ENCODE data around the gene COPG1. TPM values are rescaled to one million over a fixed set of nuclear protein-coding genes. Genes with fewer than 3 reads are reported as not detected.

Gene COPG1
- total and polyA plus RNA-seq, 12 donors, result 63.7 to 154 (median 96.1) TPM

GRCh38 chr3:129304146-129304961 is 54.9 kb downstream of the COPG1 start:
- ATAC-seq (peak in 2 of 8 donors; percentile 8 to 15), DNase-seq (no peak)
- Histone ChIP-seq H3K36me3 (peaks cover 0 to 60% (median 16%) of the 10 kb centered on the region in 9 donors), H3K9me3 (no peaks in the 10 kb centered on the region), H3K27me3 (no peaks in the 10 kb centered on the region), H3K27ac (peak overlapping the region in 6 of 10 donors; percentile 44 to 79 (median 70)), H3K4me3 (no peak overlapping the region), H3K4me1 (peaks cover 0 to 39% (median 22%) of the 10 kb centered on the region in 9 donors)
- no peak for TF ChIP-seq CTCF (IDR thresholded peaks at IDR 0.05)
- WGBS, 2 donors, result 64 to 71% methylated on average over 3 of the region's 3 CpGs
- intact Hi-C loops (cut with DNase I), result no loop called here

GRCh38 chr3:129304962-129305222 is 55.5 kb downstream of the COPG1 start:
- H3K4me1 ChIP-seq, result peaks cover 0 to 39% (median 22%) of the 10 kb centered on the region in 9 donors
- WGBS, 2 donors, result 100% methylated on average over 1 of the region's 1 CpG
- H3K27me3 ChIP-seq, result no peaks in the 10 kb centered on the region
- peak overlapping the region in 1 of 10 donors; percentile 43 for H3K4me3 ChIP-seq
- H3K27ac ChIP-seq, result peak overlapping the region in 9 of 10 donors; percentile 44 to 79 (median 66)
- H3K9me3 ChIP-seq, result no peaks in the 10 kb centered on the region
- ATAC-seq (no peak), DNase-seq (no peak)
- intact Hi-C loops (cut with DNase I), result no loop called here
- H3K36me3 ChIP-seq, result peaks cover 0 to 55% (median 12%) of the 10 kb centered on the region in 9 donors
- no peak for TF ChIP-seq CTCF (IDR thresholded peaks at IDR 0.05)

- Histone ChIP-seq H3K9me3 (no peaks in the 10 kb centered on the region), H3K27ac (peak overlapping the region in 9 of 10 donors; percentile 44 to 79 (median 66)), H3K4me1 (peaks cover 0 to 39% (median 22%) of the 10 kb centered on the region in 9 donors), H3K27me3 (no peaks in the 10 kb centered on the region), H3K36me3 (peaks cover 0 to 47% (median 12%) of the 10 kb centered on the region in 9 donors), H3K4me3 (peak overlapping the region in 8 of 10 donors; percentile 7 to 45 (median 34))
- peak; percentile 84 to 93 (median 88) for ATAC-seq
- intact Hi-C loops (cut with DNase I), result no loop called here
- WGBS, 2 donors, result 40 to 49% methylated on average over 26 of the region's 26 CpGs
- peak; percentile 79 to 80 for DNase-seq
- TF ChIP-seq CTCF (IDR thresholded peaks at IDR 0.05), result no peak
These were observed 56.2 kb downstream of the COPG1 start for GRCh38 chr3:129305592-129306091.

- DNase-seq (no peak), ATAC-seq (no peak)
- Histone ChIP-seq H3K27me3 (no peaks in the 10 kb centered on the region), H3K4me1 (peaks cover 0 to 35% (median 25%) of the 10 kb centered on the region in 9 donors), H3K4me3 (no peak overlapping the region), H3K36me3 (peaks cover 0 to 19% (median 3%) of the 10 kb centered on the region in 9 donors), H3K9me3 (no peaks in the 10 kb centered on the region), H3K27ac (no peak overlapping the region)
- TF ChIP-seq CTCF (IDR thresholded peaks at IDR 0.05), result no peak
- WGBS, 2 donors, result 94 to 96% methylated on average over 3 of the region's 3 CpGs
- intact Hi-C loops (cut with DNase I), result no loop called here
These were observed 59.2 kb downstream of the COPG1 start for GRCh38 chr3:129308636-129309035.
